ENCODE results near the gene FAM9C. TPM values are rescaled to one million over a fixed set of nuclear protein-coding genes. Genes with fewer than 3 reads are reported as not detected.
A peak's percentile ranks its signal among the peaks of the same experiment; 100 is the strongest.

Gene FAM9C
- total and polyA plus RNA-seq, 2 donors (not counting 1 experiment from before 2014, with no cell fraction given): not detected

DNA sequence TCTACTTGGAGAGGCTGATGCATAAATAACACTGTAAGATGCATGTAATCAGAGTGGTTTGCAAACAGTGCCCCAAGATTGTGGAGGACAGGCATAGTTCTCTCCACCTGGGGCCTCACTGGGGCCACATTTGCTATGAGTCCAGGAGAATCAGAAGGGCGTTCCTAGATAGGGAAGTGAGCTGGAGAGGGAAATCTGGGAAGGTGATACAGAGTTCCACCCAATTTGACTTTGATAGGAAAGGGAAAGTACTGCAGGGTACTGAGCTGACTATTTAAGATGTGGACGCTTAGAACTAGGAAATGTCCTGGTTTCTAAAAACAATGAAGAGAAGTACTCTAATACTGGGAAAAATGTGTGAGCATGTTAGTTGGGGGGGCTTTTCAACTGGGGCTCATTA lies 33.9 kb downstream of the FAM9C start:
- POLR2A ChIA-PET: no interaction called here
- WGBS (ENCODE audit: insufficient coverage): 100% methylated on average over 1 of the region's 2 CpGs
- Mint-ChIP-seq H3K27me3 (no peaks in the 10 kb centered on the region), H3K4me3 (no peak overlapping the region), H3K27ac (peak overlapping the region; percentile 70), H3K9me3 (ENCODE audit: insufficient read depth) (no peaks in the 10 kb centered on the region), H3K4me1 (peaks cover 75% of the 10 kb centered on the region)
- Histone ChIP-seq H3K4me2 (replicated peaks; ENCODE audit: low read depth, low read length, poor library complexity, severe bottlenecking) (no peak overlapping the region), H3K4me3 (ENCODE audit: control extremely low read depth in 1 of 5, extremely low read depth in 1 of 5, insufficient read depth in 1 of 5, low read depth in 2 of 5, low read length in 4 of 5) (no peak overlapping the region), H4K20me1 (ENCODE audit: control insufficient read depth, insufficient read depth, low read length, poor library complexity, severe bottlenecking) (no peaks in the 10 kb centered on the region), H3K9me3 (ENCODE audit: control extremely low read depth in 1 of 3, control insufficient read depth in 2 of 3, insufficient read depth in 1 of 3, low read length in 2 of 3) (no peaks in the 10 kb centered on the region), H3K4me1 (ENCODE audit: control insufficient read depth in 2 of 2, insufficient read depth in 2 of 2, low read length in 2 of 2) (peaks cover 68 to 76% of the 10 kb centered on the region in 2 donors), H3K9ac (ENCODE audit: low read length) (no peak overlapping the region), H3K27ac (ENCODE audit: low read length in 2 of 2) (no peak overlapping the region), H3K36me3 (replicated peaks in 1 of 2; ENCODE audit: control extremely low read depth in 1 of 2, control insufficient read depth in 1 of 2, extremely low read depth in 1 of 2, insufficient read depth in 2 of 2, low read length in 1 of 2) (no peaks in the 10 kb centered on the region), H2AFZ (ENCODE audit: insufficient read depth, low read depth, low read length, poor library complexity, severe bottlenecking) (no peak overlapping the region), H3K27me3 (replicated peaks in 1 of 4; ENCODE audit: control extremely low read depth in 1 of 4, control insufficient read depth in 3 of 4, insufficient read depth in 4 of 4, low read length in 3 of 4) (peaks cover 0 to 5% (median 0%) of the 10 kb centered on the region in 4 experiments), H3K79me2 (ENCODE audit: control insufficient read depth, insufficient read depth, low read length) (peaks cover 8% of the 10 kb centered on the region)
- intact Hi-C loops (cut with micrococcal nuclease): no loop called here
- ATAC-seq (ENCODE audit: low read depth) (no peak), DNase-seq (no peak)
- TF ChIP-seq, protein P1, sequence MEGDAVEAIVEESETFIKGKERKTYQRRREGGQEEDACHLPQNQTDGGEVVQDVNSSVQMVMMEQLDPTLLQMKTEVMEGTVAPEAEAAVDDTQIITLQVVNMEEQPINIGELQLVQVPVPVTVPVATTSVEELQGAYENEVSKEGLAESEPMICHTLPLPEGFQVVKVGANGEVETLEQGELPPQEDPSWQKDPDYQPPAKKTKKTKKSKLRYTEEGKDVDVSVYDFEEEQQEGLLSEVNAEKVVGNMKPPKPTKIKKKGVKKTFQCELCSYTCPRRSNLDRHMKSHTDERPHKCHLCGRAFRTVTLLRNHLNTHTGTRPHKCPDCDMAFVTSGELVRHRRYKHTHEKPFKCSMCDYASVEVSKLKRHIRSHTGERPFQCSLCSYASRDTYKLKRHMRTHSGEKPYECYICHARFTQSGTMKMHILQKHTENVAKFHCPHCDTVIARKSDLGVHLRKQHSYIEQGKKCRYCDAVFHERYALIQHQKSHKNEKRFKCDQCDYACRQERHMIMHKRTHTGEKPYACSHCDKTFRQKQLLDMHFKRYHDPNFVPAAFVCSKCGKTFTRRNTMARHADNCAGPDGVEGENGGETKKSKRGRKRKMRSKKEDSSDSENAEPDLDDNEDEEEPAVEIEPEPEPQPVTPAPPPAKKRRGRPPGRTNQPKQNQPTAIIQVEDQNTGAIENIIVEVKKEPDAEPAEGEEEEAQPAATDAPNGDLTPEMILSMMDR (IDR thresholded peaks at IDR 0.05): no peak
- TF ChIP-seq EZH2 (IDR thresholded peaks at IDR 0.05; ENCODE audit: borderline replicate concordance, insufficient read depth, low read depth, low read length, poor library complexity, severe bottlenecking): no peak
- CTCF ChIA-PET: interaction anchor here (1.4 to 2.8 kb wide), 2 partner anchors 82 to 477 kb away, joined by 4 to 8 read pairs; no protein-coding TSS in a partner anchor

DNA sequence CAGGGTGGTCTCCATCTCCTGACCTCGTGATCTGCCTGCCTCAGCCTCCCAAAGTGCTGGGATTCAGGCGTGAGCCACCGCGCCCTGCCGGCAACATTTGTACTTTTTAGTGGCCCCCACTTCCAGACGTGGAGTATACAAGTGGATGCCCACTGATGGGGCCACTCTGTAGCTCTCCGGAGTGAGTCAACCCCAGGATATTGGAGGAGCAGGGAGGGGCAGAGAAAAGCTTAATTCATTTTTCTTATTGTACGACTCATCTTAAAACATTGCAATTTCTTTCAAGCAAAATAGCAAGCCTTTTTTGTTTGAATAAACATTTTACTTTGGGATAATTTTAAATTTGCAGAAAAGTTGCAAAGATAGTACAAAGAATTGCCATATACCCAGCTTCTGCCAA lies 34.6 kb downstream of the FAM9C start:
- peaks cover 0 to 5% (median 0%) of the 10 kb centered on the region in 4 experiments for H3K27me3 ChIP-seq (replicated peaks in 1 of 4; ENCODE audit: control extremely low read depth in 1 of 4, control insufficient read depth in 3 of 4, insufficient read depth in 4 of 4, low read length in 3 of 4)
- POLR2A ChIA-PET: interaction anchor here (0.8 kb wide), 1 partner anchor 9 kb away, joined by 3 read pairs; no protein-coding TSS in a partner anchor

More for the DNA sequence above, 34.6 kb downstream of the FAM9C start:
- Histone ChIP-seq H4K20me1 (ENCODE audit: control insufficient read depth, insufficient read depth, low read length, poor library complexity, severe bottlenecking) (no peaks in the 10 kb centered on the region), H3K4me3 (ENCODE audit: control extremely low read depth in 1 of 5, extremely low read depth in 1 of 5, insufficient read depth in 1 of 5, low read depth in 2 of 5, low read length in 4 of 5) (no peak overlapping the region), H3K27ac (ENCODE audit: low read length in 2 of 2) (no peak overlapping the region), H3K36me3 (replicated peaks in 1 of 2; ENCODE audit: control extremely low read depth in 1 of 2, control insufficient read depth in 1 of 2, extremely low read depth in 1 of 2, insufficient read depth in 2 of 2, low read length in 1 of 2) (no peaks in the 10 kb centered on the region), H2AFZ (ENCODE audit: insufficient read depth, low read depth, low read length, poor library complexity, severe bottlenecking) (no peak overlapping the region), H3K9ac (ENCODE audit: low read length) (no peak overlapping the region), H3K79me2 (ENCODE audit: control insufficient read depth, insufficient read depth, low read length) (peaks cover 8% of the 10 kb centered on the region), H3K4me1 (ENCODE audit: control insufficient read depth in 2 of 2, insufficient read depth in 2 of 2, low read length in 2 of 2) (peaks cover 72 to 79% of the 10 kb centered on the region in 2 donors), H3K4me2 (replicated peaks; ENCODE audit: low read depth, low read length, poor library complexity, severe bottlenecking) (no peak overlapping the region), H3K9me3 (ENCODE audit: control extremely low read depth in 1 of 3, control insufficient read depth in 2 of 3, insufficient read depth in 1 of 3, low read length in 2 of 3) (no peaks in the 10 kb centered on the region)
- no peak overlapping the region for H3K4me3 Mint-ChIP-seq
- DNase-seq: no peak
- no peaks in the 10 kb centered on the region for H3K9me3 Mint-ChIP-seq (ENCODE audit: insufficient read depth)
- 100% methylated on average over 1 of the region's 8 CpGs for WGBS (ENCODE audit: insufficient coverage)
- ATAC-seq (ENCODE audit: low read depth): no peak
- no peaks in the 10 kb centered on the region for H3K27me3 Mint-ChIP-seq
- H3K4me1 Mint-ChIP-seq: peaks cover 79% of the 10 kb centered on the region
- CTCF ChIA-PET: interaction anchor here (1.1 to 2.8 kb wide), 3 partner anchors 78 to 478 kb away, joined by 4 to 8 read pairs (median 4); no protein-coding TSS in a partner anchor
- TF ChIP-seq, protein P1 (IDR thresholded peaks at IDR 0.05): no peak
- no peak for TF ChIP-seq EZH2 (IDR thresholded peaks at IDR 0.05; ENCODE audit: borderline replicate concordance, insufficient read depth, low read depth, low read length, poor library complexity, severe bottlenecking)
- intact Hi-C loops (cut with micrococcal nuclease): no loop called here
- H3K27ac Mint-ChIP-seq: no peak overlapping the region

Data from B cell (primary cell).